ENCODE data around the gene FMN1.

Gene FMN1

GRCh38 chr15:32838820-32839219 lies 355.7 kb downstream of the FMN1 start:
- Histone ChIP-seq H3K27ac (ENCODE audit: insufficient read depth in 1 of 2, low read depth in 1 of 2, low read length in 2 of 2, poor library complexity in 1 of 2, severe bottlenecking in 2 of 2) (no peak overlapping the region), H3K9me3 (ENCODE audit: control extremely low read depth in 1 of 5, control insufficient read depth in 4 of 5, insufficient read depth in 2 of 5, low read depth in 1 of 5, low read length in 4 of 5) (no peaks in the 10 kb centered on the region), H3K4me3 (ENCODE audit: control insufficient read depth in 1 of 7, extremely low read depth in 1 of 7, insufficient read depth in 4 of 7, low read depth in 2 of 7, low read length in 6 of 7) (no peak overlapping the region), H3K4me1 (ENCODE audit: control extremely low read depth in 1 of 4, control insufficient read depth in 4 of 4, insufficient read depth in 4 of 4, low read length in 3 of 4) (peaks cover 0 to 7% (median 0%) of the 10 kb centered on the region in 4 experiments), H3K36me3 (ENCODE audit: control insufficient read depth in 4 of 4, insufficient read depth in 4 of 4, low read length in 3 of 4) (no peaks in the 10 kb centered on the region), H3K27me3 (replicated peaks in 2 of 5; ENCODE audit: control insufficient read depth in 4 of 5, insufficient read depth in 5 of 5, low read length in 4 of 5) (peaks cover 0 to 18% (median 0%) of the 10 kb centered on the region in 5 experiments)
- CTCF ChIA-PET: no interaction called here
- 92% methylated on average over 8 of the region's 8 CpGs for WGBS (ENCODE audit: insufficient coverage)
- POLR2A ChIA-PET: no interaction called here
- no peak for DNase-seq

GRCh38 chr15:32838338-32838737 lies 356.2 kb downstream of the FMN1 start:
- WGBS (ENCODE audit: insufficient coverage): 97% methylated on average over 6 of the region's 7 CpGs
- POLR2A ChIA-PET: no interaction called here
- CTCF ChIA-PET: no interaction called here
- Histone ChIP-seq H3K36me3 (ENCODE audit: control insufficient read depth in 4 of 4, insufficient read depth in 4 of 4, low read length in 3 of 4) (no peaks in the 10 kb centered on the region), H3K27ac (ENCODE audit: insufficient read depth in 1 of 2, low read depth in 1 of 2, low read length in 2 of 2, poor library complexity in 1 of 2, severe bottlenecking in 2 of 2) (no peak overlapping the region), H3K9me3 (ENCODE audit: control extremely low read depth in 1 of 5, control insufficient read depth in 4 of 5, insufficient read depth in 2 of 5, low read depth in 1 of 5, low read length in 4 of 5) (no peaks in the 10 kb centered on the region), H3K27me3 (replicated peaks in 2 of 5; ENCODE audit: control insufficient read depth in 4 of 5, insufficient read depth in 5 of 5, low read length in 4 of 5) (peaks cover 0 to 18% (median 0%) of the 10 kb centered on the region in 5 experiments), H3K4me1 (ENCODE audit: control extremely low read depth in 1 of 4, control insufficient read depth in 4 of 4, insufficient read depth in 4 of 4, low read length in 3 of 4) (peaks cover 0 to 7% (median 0%) of the 10 kb centered on the region in 4 experiments), H3K4me3 (ENCODE audit: control insufficient read depth in 1 of 7, extremely low read depth in 1 of 7, insufficient read depth in 4 of 7, low read depth in 2 of 7, low read length in 6 of 7) (no peak overlapping the region)
- DNase-seq: no peak

DNA sequence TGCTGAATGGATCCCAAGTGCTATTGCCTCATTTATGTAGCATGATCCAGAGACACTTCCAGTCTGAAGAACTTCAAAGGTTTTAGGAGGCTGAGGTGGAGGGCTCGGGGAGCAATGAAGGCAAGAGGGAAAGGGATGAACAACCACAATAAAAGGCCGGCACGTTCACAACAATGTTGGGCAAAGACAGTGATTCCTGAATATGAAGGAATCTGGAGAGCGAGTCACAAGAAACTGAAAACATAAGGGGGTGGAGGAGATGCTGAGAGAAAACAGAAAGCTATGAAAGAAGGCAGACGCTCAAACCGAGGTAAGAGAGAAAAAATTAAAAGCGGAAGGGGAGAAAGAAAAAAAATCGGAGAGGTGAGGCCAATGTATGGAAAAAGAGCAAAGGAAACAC lies 356.6 kb downstream of the FMN1 start:
- Histone ChIP-seq H3K4me3 (ENCODE audit: control insufficient read depth in 1 of 7, extremely low read depth in 1 of 7, insufficient read depth in 4 of 7, low read depth in 2 of 7, low read length in 6 of 7) (no peak overlapping the region), H3K27me3 (replicated peaks in 2 of 5; ENCODE audit: control insufficient read depth in 4 of 5, insufficient read depth in 5 of 5, low read length in 4 of 5) (peaks cover 0 to 18% (median 0%) of the 10 kb centered on the region in 5 experiments), H3K27ac (ENCODE audit: insufficient read depth in 1 of 2, low read depth in 1 of 2, low read length in 2 of 2, poor library complexity in 1 of 2, severe bottlenecking in 2 of 2) (no peak overlapping the region), H3K9me3 (ENCODE audit: control extremely low read depth in 1 of 5, control insufficient read depth in 4 of 5, insufficient read depth in 2 of 5, low read depth in 1 of 5, low read length in 4 of 5) (no peaks in the 10 kb centered on the region), H3K4me1 (ENCODE audit: control extremely low read depth in 1 of 4, control insufficient read depth in 4 of 4, insufficient read depth in 4 of 4, low read length in 3 of 4) (peaks cover 0 to 7% (median 0%) of the 10 kb centered on the region in 4 experiments), H3K36me3 (ENCODE audit: control insufficient read depth in 4 of 4, insufficient read depth in 4 of 4, low read length in 3 of 4) (no peaks in the 10 kb centered on the region)
- DNase-seq: no peak
- POLR2A ChIA-PET: no interaction called here
- 93% methylated on average over 8 of the region's 8 CpGs for WGBS (ENCODE audit: insufficient coverage)
- CTCF ChIA-PET: no interaction called here

DNA sequence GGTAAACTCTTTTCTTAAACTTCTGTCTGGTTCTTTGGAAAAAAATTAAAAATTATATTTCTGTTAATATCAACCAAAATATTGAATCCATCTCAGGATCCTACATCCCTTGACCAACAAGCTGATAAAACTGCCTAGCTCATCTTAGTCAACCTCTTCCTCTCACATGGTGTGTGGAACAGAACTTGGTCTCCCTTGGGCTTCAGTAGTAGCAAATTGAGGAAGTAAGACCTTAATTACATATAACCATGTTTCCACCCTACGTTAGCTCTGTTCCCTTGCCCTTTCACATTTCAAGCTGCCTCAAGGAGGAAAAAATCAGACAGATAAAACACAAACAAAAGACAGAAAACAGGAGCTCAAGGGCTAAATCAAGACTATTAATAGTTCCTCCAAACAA lies 360.4 kb downstream of the FMN1 start:
- peak in 2 of 3 donors; percentile 37 to 49 for DNase-seq
- Histone ChIP-seq H3K27ac (ENCODE audit: insufficient read depth in 1 of 2, low read depth in 1 of 2, low read length in 2 of 2, poor library complexity in 1 of 2, severe bottlenecking in 2 of 2) (no peak overlapping the region), H3K27me3 (replicated peaks in 2 of 5; ENCODE audit: control insufficient read depth in 4 of 5, insufficient read depth in 5 of 5, low read length in 4 of 5) (peaks cover 0 to 10% (median 0%) of the 10 kb centered on the region in 5 experiments), H3K36me3 (ENCODE audit: control insufficient read depth in 4 of 4, insufficient read depth in 4 of 4, low read length in 3 of 4) (no peaks in the 10 kb centered on the region), H3K4me1 (ENCODE audit: control extremely low read depth in 1 of 4, control insufficient read depth in 4 of 4, insufficient read depth in 4 of 4, low read length in 3 of 4) (peaks cover 0 to 7% (median 0%) of the 10 kb centered on the region in 4 experiments), H3K4me3 (ENCODE audit: control insufficient read depth in 1 of 7, extremely low read depth in 1 of 7, insufficient read depth in 4 of 7, low read depth in 2 of 7, low read length in 6 of 7) (no peak overlapping the region), H3K9me3 (ENCODE audit: control extremely low read depth in 1 of 5, control insufficient read depth in 4 of 5, insufficient read depth in 2 of 5, low read depth in 1 of 5, low read length in 4 of 5) (no peaks in the 10 kb centered on the region)
- 0% methylated on average over 1 of the region's 1 CpG for WGBS (ENCODE audit: insufficient coverage)
- ChIA-PET CTCF (interaction anchor here (2.4 kb wide), 1 partner anchor 10 kb away, joined by 16 read pairs; no protein-coding TSS in a partner anchor), POLR2A (no interaction called here)

DNA sequence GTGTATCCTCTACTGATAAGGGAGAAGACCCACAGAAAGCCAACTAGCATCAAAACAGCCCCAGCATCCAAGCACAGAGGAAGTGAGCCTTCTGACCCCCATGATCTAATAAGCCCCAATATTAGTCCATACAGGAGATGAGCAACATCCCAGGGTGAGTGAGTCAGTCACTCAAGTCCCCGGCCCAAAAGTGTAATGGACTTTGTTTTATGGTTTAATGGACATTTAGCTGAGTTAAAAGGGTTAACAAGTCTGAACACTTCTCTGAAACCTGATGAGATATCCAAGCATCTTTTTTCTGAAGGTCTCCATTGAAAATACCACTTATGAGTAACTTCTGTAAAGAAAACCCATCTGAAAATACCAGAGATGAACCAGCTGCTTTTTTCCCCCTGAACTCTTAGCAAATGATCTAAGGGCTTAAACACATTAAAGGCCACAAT lies 361.1 kb downstream of the FMN1 start:
- no CpG with 5 or more reads among the region's 1 CpG for WGBS (ENCODE audit: insufficient coverage)
- peaks cover 0 to 3% (median 0%) of the 10 kb centered on the region in 5 experiments for H3K27me3 ChIP-seq (replicated peaks in 2 of 5; ENCODE audit: control insufficient read depth in 4 of 5, insufficient read depth in 5 of 5, low read length in 4 of 5)
- no peaks in the 10 kb centered on the region for H3K36me3 ChIP-seq (ENCODE audit: control insufficient read depth in 4 of 4, insufficient read depth in 4 of 4, low read length in 3 of 4)
- H3K27ac ChIP-seq (ENCODE audit: insufficient read depth in 1 of 2, low read depth in 1 of 2, low read length in 2 of 2, poor library complexity in 1 of 2, severe bottlenecking in 2 of 2): no peak overlapping the region
- no peak overlapping the region for H3K4me3 ChIP-seq (ENCODE audit: control insufficient read depth in 1 of 7, extremely low read depth in 1 of 7, insufficient read depth in 4 of 7, low read depth in 2 of 7, low read length in 6 of 7)
- CTCF ChIA-PET: interaction anchor here (2.4 kb wide), 1 partner anchor 11 kb away, joined by 16 read pairs; no protein-coding TSS in a partner anchor
- peaks cover 0 to 7% (median 0%) of the 10 kb centered on the region in 4 experiments for H3K4me1 ChIP-seq (ENCODE audit: control extremely low read depth in 1 of 4, control insufficient read depth in 4 of 4, insufficient read depth in 4 of 4, low read length in 3 of 4)
- no peaks in the 10 kb centered on the region for H3K9me3 ChIP-seq (ENCODE audit: control extremely low read depth in 1 of 5, control insufficient read depth in 4 of 5, insufficient read depth in 2 of 5, low read depth in 1 of 5, low read length in 4 of 5)
- DNase-seq: no peak
- POLR2A ChIA-PET: no interaction called here

DNA sequence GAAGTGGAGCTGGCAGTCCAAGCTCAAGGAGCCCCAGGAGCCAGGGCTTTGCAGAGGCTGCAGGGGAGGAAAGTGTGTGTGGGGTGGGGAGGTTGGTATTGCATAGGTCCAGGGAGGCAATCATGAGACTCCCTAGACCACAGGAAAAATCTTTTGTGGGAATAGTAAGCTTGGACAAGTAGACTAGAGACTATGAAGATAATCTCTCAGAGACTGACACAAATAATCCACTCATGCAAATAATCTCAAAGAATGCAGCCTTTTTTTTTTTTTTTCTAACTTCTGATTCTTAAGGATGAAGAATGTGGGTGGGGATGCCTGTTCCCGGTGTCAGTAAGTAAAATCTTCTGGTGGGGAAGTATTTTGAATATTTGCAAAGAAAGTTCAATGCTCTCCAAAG lies 363.0 kb downstream of the FMN1 start:
- Histone ChIP-seq H3K27me3 (replicated peaks in 2 of 5; ENCODE audit: control insufficient read depth in 4 of 5, insufficient read depth in 5 of 5, low read length in 4 of 5) (no peaks in the 10 kb centered on the region), H3K27ac (ENCODE audit: insufficient read depth in 1 of 2, low read depth in 1 of 2, low read length in 2 of 2, poor library complexity in 1 of 2, severe bottlenecking in 2 of 2) (no peak overlapping the region), H3K4me1 (ENCODE audit: control extremely low read depth in 1 of 4, control insufficient read depth in 4 of 4, insufficient read depth in 4 of 4, low read length in 3 of 4) (peaks cover 0 to 7% (median 0%) of the 10 kb centered on the region in 4 experiments), H3K36me3 (ENCODE audit: control insufficient read depth in 4 of 4, insufficient read depth in 4 of 4, low read length in 3 of 4) (no peaks in the 10 kb centered on the region), H3K4me3 (ENCODE audit: control insufficient read depth in 1 of 7, extremely low read depth in 1 of 7, insufficient read depth in 4 of 7, low read depth in 2 of 7, low read length in 6 of 7) (no peak overlapping the region), H3K9me3 (ENCODE audit: control extremely low read depth in 1 of 5, control insufficient read depth in 4 of 5, insufficient read depth in 2 of 5, low read depth in 1 of 5, low read length in 4 of 5) (no peaks in the 10 kb centered on the region)
- DNase-seq: no peak
- WGBS (ENCODE audit: insufficient coverage): no CpG with 5 or more reads among the region's 1 CpG
- ChIA-PET CTCF (interaction anchor here (1.2 to 1.6 kb wide), 2 partner anchors 12 to 177 kb away, joined by 3 to 4 read pairs; no protein-coding TSS in a partner anchor), POLR2A (no interaction called here)

DNA sequence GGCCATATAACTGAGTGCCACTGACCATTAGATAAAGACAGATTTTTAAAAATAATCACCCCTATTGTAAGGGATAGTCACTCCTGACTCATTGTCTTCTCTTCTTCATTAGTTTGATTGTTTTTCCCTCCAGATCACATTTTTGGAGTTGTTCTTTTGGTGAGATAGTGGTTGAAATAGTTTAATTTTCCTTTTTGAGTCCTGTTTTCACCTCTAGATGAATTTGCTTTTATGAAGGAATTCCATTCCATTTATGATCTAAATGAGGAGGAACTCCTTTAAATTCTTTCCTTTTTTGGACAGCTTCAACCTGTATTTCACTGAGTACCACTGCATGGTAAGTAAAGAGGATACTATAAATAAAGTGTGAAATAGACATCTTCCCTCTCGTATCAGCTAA lies 364.3 kb downstream of the FMN1 start:
- H3K9me3 ChIP-seq (ENCODE audit: control extremely low read depth in 1 of 5, control insufficient read depth in 4 of 5, insufficient read depth in 2 of 5, low read depth in 1 of 5, low read length in 4 of 5): no peaks in the 10 kb centered on the region
- no peaks in the 10 kb centered on the region for H3K27me3 ChIP-seq (replicated peaks in 2 of 5; ENCODE audit: control insufficient read depth in 4 of 5, insufficient read depth in 5 of 5, low read length in 4 of 5)
- ChIA-PET CTCF (no interaction called here), POLR2A (no interaction called here)
- WGBS (ENCODE audit: insufficient coverage): no CpG with 5 or more reads among the region's 1 CpG
- no peak overlapping the region for H3K27ac ChIP-seq (ENCODE audit: insufficient read depth in 1 of 2, low read depth in 1 of 2, low read length in 2 of 2, poor library complexity in 1 of 2, severe bottlenecking in 2 of 2)
- no peaks in the 10 kb centered on the region for H3K36me3 ChIP-seq (ENCODE audit: control insufficient read depth in 4 of 4, insufficient read depth in 4 of 4, low read length in 3 of 4)
- no peak for DNase-seq
- no peak overlapping the region for H3K4me3 ChIP-seq (ENCODE audit: control insufficient read depth in 1 of 7, extremely low read depth in 1 of 7, insufficient read depth in 4 of 7, low read depth in 2 of 7, low read length in 6 of 7)
- H3K4me1 ChIP-seq (ENCODE audit: control extremely low read depth in 1 of 4, control insufficient read depth in 4 of 4, insufficient read depth in 4 of 4, low read length in 3 of 4): peaks cover 0 to 7% (median 0%) of the 10 kb centered on the region in 4 experiments
